ENCODE measurements around the gene KCNG4. TPM values are rescaled to one million over a fixed set of nuclear protein-coding genes. Genes with fewer than 3 reads are reported as not detected.

KCNG4 gene
- total RNA-seq, 1 experiment from 2014 or later, result not detected

DNA sequence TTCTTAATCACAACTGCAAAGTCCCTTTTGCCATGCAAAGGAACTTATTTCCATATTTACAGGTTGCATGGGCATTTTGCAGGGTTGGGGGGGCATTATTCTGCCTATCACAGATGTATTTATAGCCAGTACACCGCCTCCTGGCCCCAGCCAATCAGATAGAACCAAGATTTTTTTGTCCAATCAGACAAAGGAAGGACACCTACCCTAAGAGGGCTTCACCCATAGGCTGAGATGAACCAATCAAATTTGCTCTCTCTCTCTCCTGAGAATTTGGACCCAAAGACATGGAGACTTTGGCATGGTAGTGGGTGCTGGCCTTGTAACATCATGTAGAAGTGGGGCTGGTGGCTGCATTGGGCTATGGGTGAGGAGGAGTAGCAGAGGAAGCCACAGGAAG is 3.9 kb upstream of the KCNG4 start:
- TF ChIP-seq, protein P1, sequence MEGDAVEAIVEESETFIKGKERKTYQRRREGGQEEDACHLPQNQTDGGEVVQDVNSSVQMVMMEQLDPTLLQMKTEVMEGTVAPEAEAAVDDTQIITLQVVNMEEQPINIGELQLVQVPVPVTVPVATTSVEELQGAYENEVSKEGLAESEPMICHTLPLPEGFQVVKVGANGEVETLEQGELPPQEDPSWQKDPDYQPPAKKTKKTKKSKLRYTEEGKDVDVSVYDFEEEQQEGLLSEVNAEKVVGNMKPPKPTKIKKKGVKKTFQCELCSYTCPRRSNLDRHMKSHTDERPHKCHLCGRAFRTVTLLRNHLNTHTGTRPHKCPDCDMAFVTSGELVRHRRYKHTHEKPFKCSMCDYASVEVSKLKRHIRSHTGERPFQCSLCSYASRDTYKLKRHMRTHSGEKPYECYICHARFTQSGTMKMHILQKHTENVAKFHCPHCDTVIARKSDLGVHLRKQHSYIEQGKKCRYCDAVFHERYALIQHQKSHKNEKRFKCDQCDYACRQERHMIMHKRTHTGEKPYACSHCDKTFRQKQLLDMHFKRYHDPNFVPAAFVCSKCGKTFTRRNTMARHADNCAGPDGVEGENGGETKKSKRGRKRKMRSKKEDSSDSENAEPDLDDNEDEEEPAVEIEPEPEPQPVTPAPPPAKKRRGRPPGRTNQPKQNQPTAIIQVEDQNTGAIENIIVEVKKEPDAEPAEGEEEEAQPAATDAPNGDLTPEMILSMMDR (conservative IDR thresholded peaks at IDR 0.05), result no peak
- H3K14ac ChIP-seq (ENCODE audit: insufficient read depth, low read length), result no peak overlapping the region
- no peak overlapping the region for H3K4me2 ChIP-seq (ENCODE audit: insufficient read depth, insufficient read length, low read length)
- no peak overlapping the region for H3K27ac ChIP-seq (ENCODE audit: insufficient read length, low read depth, low read length)
- H3K36me3 Mint-ChIP-seq (ENCODE audit: insufficient read depth in 1 of 3, low read depth in 3 of 3), result no peaks in the 10 kb centered on the region
- H3K23me2 ChIP-seq (ENCODE audit: insufficient read length, low read depth, low read length, poor library complexity, severe bottlenecking), result no peaks in the 10 kb centered on the region
- H3K9me3 ChIP-seq (ENCODE audit: control insufficient read depth, low read depth, low read length), result no peaks in the 10 kb centered on the region
- no peaks in the 10 kb centered on the region for H3K27me3 ChIP-seq (ENCODE audit: insufficient read depth, low read length)
- H3K27ac Mint-ChIP-seq, result no peak overlapping the region
- H3T11ph ChIP-seq (ENCODE audit: low read length), result no peak overlapping the region
- no peaks in the 10 kb centered on the region for H4K20me1 ChIP-seq (ENCODE audit: control insufficient read depth, insufficient read depth, insufficient read length)
- no peak overlapping the region for H2BK120ac ChIP-seq (ENCODE audit: low read depth, low read length, poor library complexity, severe bottlenecking)
- H3K9me3 Mint-ChIP-seq, result peaks cover 0 to 4% of the 10 kb centered on the region in 2 experiments; a peak in 3 of 5 replicates
- no peak overlapping the region for H4K8ac ChIP-seq (replicated peaks; ENCODE audit: insufficient read length, low read depth, low read length)
- no peak overlapping the region for H2AK5ac ChIP-seq (ENCODE audit: insufficient read length, low read length)
- no peaks in the 10 kb centered on the region for H3K79me1 ChIP-seq (ENCODE audit: insufficient read depth, low read depth, low read length, poor library complexity, severe bottlenecking)
- no peak overlapping the region for H2BK5ac ChIP-seq (ENCODE audit: insufficient read length, low read length)
- no peak overlapping the region for H2BK15ac ChIP-seq (ENCODE audit: low read depth, low read length)
- no peak overlapping the region for H3K23ac ChIP-seq (ENCODE audit: insufficient read length, low read depth, low read length)
- no peaks in the 10 kb centered on the region for H3K4me1 ChIP-seq (ENCODE audit: insufficient read depth, low read length)
- H3K18ac ChIP-seq (ENCODE audit: insufficient read length, low read depth, low read length), result no peak overlapping the region
- no peak overlapping the region for H4K91ac ChIP-seq (ENCODE audit: insufficient read length, low read depth, low read length)
- WGBS (ENCODE audit: extremely low coverage, insufficient read length, low lambda C conversion rate), result no CpG with 5 or more reads among the region's 1 CpG
- H3K79me2 ChIP-seq (ENCODE audit: insufficient read depth, low read length), result no peaks in the 10 kb centered on the region
- H3K56ac ChIP-seq (ENCODE audit: insufficient read length, low read depth, low read length), result no peak overlapping the region
- H2BK12ac ChIP-seq (ENCODE audit: insufficient read length, low read depth, low read length), result no peak overlapping the region
- no peak overlapping the region for H2AFZ ChIP-seq (ENCODE audit: low read length)
- H3K27me3 Mint-ChIP-seq (ENCODE audit: low read depth), result peaks cover 8% of the 10 kb centered on the region
- no peak overlapping the region for H4K5ac ChIP-seq (ENCODE audit: insufficient read length, low read depth, low read length)
- no peak for DNase-seq
- H3K4me3 Mint-ChIP-seq, result no peak overlapping the region
- no peak overlapping the region for H2BK20ac ChIP-seq (ENCODE audit: low read depth, low read length, poor library complexity, severe bottlenecking)
- H3K4me1 Mint-ChIP-seq, result peaks cover 2 to 11% of the 10 kb centered on the region in 2 experiments; a peak in 2 of 4 replicates
- H3K9ac ChIP-seq (ENCODE audit: extremely low read depth, insufficient read length, low read length), result no peak overlapping the region
- H3K4ac ChIP-seq (ENCODE audit: low read depth, low read length), result no peak overlapping the region
